K562 (cell line): ENCODE data around the gene PTGES3. TPM values are rescaled to one million over a fixed set of nuclear protein-coding genes. Genes with fewer than 3 reads are reported as not detected.

ENCODE experiments used
- BRCA1 ChIP-seq, 2 experiments: fragments of 450-650 bp in 1 of 2; sonication (generic) in 1 of 2; formaldehyde crosslinking in 1 of 2; IDR thresholded peaks; 2 replicates each; pipeline versions ENCODE4 v1.5.0 to v1.6.1; 2017 to 2020; ENCODE audit warnings: mild to moderate bottlenecking in 1 of 2, missing genetic modification reagents in 1 of 2
- CBX1 ChIP-seq: sonication (generic); IDR thresholded peaks from 2 replicates; pipeline ENCODE4 v1.6.1; 2016; ENCODE audit warnings: antibody characterized with exemption, low read depth, mild to moderate bottlenecking
- ID3 ChIP-seq, 2 experiments: fragments of 250-450 bp in 1 of 2; fragments of 450-650 bp in 1 of 2; sonication (Bioruptor Pico) in 1 of 2; IDR thresholded peaks; 2 replicates each; pipeline versions ENCODE4 v1.6.1 to v1.8.0; 2016 to 2021; ENCODE audit warnings: mild to moderate bottlenecking in 2 of 2, moderate library complexity in 2 of 2, missing compliant biosample characterization in 1 of 2, missing genetic modification characterization in 1 of 2
- KDM2B ChIP-seq: fragments of 250-450 bp; sonication (Bioruptor Pico); IDR thresholded peaks from 2 replicates; pipeline ENCODE4 v1.8.0; 2021; ENCODE audit warnings: mild to moderate bottlenecking, moderate library complexity
- MCM2 ChIP-seq: fragments of 450-650 bp; IDR thresholded peaks from 2 replicates; pipeline ENCODE4 v1.6.1; 2017; ENCODE audit warnings: low read depth, mild to moderate bottlenecking
- NR2F6 ChIP-seq: fragments of 450-650 bp; formaldehyde crosslinking; IDR thresholded peaks from 2 replicates; pipeline ENCODE4 v1.4.0; 2020; ENCODE audit warnings: mild to moderate bottlenecking
- RBM15 ChIP-seq: fragments of 200-400 bp; formaldehyde crosslinking; IDR thresholded peaks from 2 replicates; pipeline ENCODE4 v1.6.1; 2018; ENCODE audit warnings: mild to moderate bottlenecking, low read length, moderate library complexity; ENCODE audit not compliant: insufficient read depth
- REST ChIP-seq, 2 experiments: fragments of 450-650 bp; formaldehyde crosslinking in 1 of 2; IDR thresholded peaks; 2 replicates each; pipeline versions ENCODE4 v1.4.0 to v1.6.1; 2014 to 2020; ENCODE audit warnings: mild to moderate bottlenecking in 2 of 2, borderline replicate concordance in 1 of 2, low read depth in 1 of 2
- STAT5B ChIP-seq: fragments of 250-450 bp; sonication (Bioruptor Pico); IDR thresholded peaks from 2 replicates; pipeline ENCODE4 v1.8.0; 2021; ENCODE audit warnings: mild to moderate bottlenecking, inconsistent platforms
- TCFL5 ChIP-seq: fragments of 250-450 bp; sonication (Bioruptor Pico); conservative IDR thresholded peaks from 2 replicates; pipeline ENCODE4 v1.6.1; 2021; ENCODE audit warnings: mild to moderate bottlenecking, moderate library complexity, matching md5 sums
- TSHZ1 ChIP-seq: fragments of 250-450 bp; sonication (Bioruptor Pico); IDR thresholded peaks from 2 replicates; pipeline ENCODE4 v1.4.0; 2020; ENCODE audit warnings: mild to moderate bottlenecking, moderate library complexity
- ZNF584 ChIP-seq: fragments of 200-800 bp; sonication (Bioruptor generic); IDR thresholded peaks from 2 replicates; pipeline ENCODE4 v1.6.1; 2016; ENCODE audit warnings: low read depth, mild to moderate bottlenecking, missing genetic modification characterization, missing compliant biosample characterization
- ZNF780A ChIP-seq: fragments of 250-450 bp; sonication (Bioruptor Pico); IDR thresholded peaks from 2 replicates; pipeline ENCODE4 v1.5.0; 2021; ENCODE audit warnings: mild to moderate bottlenecking
- polyA plus RNA-seq, 8 experiments: library from polyadenylated mRNA; depleted of rRNA in 4 of 8; stranded (reverse) in 5 of 8; unstranded in 3 of 8; fragments of >200 nt; fragmentation: Nextera tagmentation in 2 of 8; fragmentation: Illumina TruSeq in 1 of 8; extraction: Ambion mirVana in 2 of 8; extraction: Trizol in 1 of 8; gene quantifications; 2 replicates each; pipeline versions ENCODE4 v1.2.1 to v1.2.3, GENCODE V29; 2011 to 2014; ENCODE audit warnings: inconsistent platforms in 1 of 8, missing spikeins in 1 of 8
- total RNA-seq, 7 experiments: library from RNA; depleted of rRNA in 6 of 7; stranded (reverse); fragments of >200 nt in 6 of 7; fragmentation: Illumina TruSeq in 2 of 7; extraction: Trizol in 2 of 7; gene quantifications; 2 replicates each; pipeline versions ENCODE4 v1.2.1 to v1.2.3, GENCODE V29; 2011 to 2021; ENCODE audit warnings: low replicate concordance in 1 of 7

The PTGES3 gene
- total and polyA plus RNA-seq, 9 of the 15 experiments (the other 6 are each of a cell fraction or from before 2014, with no cell fraction given), result 163 to 501 (median 213) TPM

DNA sequence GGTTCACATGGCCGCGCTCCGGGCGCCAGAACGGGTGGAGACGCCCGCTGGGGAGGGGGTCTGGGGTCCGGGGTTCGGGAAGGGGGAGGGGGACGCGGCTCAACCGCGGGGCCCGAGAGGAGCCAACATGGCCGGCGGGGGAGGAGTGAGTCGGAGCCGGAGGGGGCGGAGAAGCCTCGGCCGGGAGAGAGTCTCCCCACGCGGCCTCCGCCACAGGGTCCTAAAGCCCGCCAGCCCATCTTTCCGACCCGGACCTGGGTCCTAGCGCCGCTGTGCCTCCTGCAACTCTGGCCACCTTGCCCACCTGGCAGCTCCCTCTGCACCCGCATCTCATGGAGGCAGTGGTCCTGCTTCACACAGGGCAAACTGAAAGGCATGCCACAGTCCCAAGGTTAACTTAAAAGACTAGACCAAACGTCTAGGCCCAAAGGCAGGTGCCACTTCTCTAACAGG, 57.9 kb downstream of the PTGES3 start, which contains the start of gene BAZ2A (continued):
- no peak for TF ChIP-seq TSHZ1
- no peak for TF ChIP-seq RBM15
- TF ChIP-seq KDM2B (CRISPR knock-in tag), result no peak
- TF ChIP-seq REST (IDR thresholded peaks at IDR 0.05; ENCODE audit: borderline replicate concordance), result no peak
- no peak for TF ChIP-seq REST (CRISPR knock-in tag; IDR thresholded peaks at IDR 0.05; ENCODE audit: low read depth)
- TF ChIP-seq CBX1, result no peak
- no peak for TF ChIP-seq NR2F6 (CRISPR knock-in tag)
- TF ChIP-seq MCM2, result no peak
- TF ChIP-seq ZNF780A, result no peak
- TF ChIP-seq TCFL5, result no peak
- TF ChIP-seq ZNF584, result no peak
- no peak for TF ChIP-seq ID3 (CRISPR knock-in tag; IDR thresholded peaks at IDR 0.05)
- TF ChIP-seq ID3 (tag; IDR thresholded peaks at IDR 0.05), result no peak
- TF ChIP-seq STAT5B (CRISPR knock-in tag), result no peak
- TF ChIP-seq BRCA1 (IDR thresholded peaks at IDR 0.05), result no peak
- no peak for TF ChIP-seq BRCA1 (CRISPR knock-in tag; IDR thresholded peaks at IDR 0.05)
